Activated T-cell treated with anti-CD3 and anti-CD28 coated beads, Interleukin-2, amount 50 U/mL, for 48 hours (primary cell): ENCODE data around the gene LPP.

Source experiments
- DNase-seq, 2 experiments: peaks; one replicate each; pipeline ENCODE4 v3.0.0-alpha.2; 2020

Gene LPP

GRCh38 chr3:188905547-188905946 lies 751.6 kb downstream of the LPP start:
- DNase-seq = no peak

DNA sequence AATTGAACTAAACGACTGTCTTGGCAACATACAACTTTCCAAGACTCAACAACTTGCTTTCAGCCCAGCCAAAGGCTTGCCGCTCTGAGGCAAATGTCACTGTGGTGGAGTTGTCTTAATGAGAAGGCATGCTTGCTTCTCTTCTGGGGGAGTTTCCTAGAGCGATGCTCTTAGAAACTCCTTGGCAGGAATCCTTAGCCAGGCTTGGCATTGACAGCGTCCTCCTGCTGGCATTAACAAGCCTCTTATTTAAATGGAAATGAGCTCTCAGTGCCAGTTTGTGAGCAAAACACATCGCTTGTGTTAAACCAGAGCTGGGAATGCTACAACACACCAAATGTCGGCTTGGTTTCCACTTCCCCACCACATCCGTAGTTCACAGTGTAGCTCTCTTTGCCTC lies 752.3 kb downstream of the LPP start:
- no peak for DNase-seq

GRCh38 chr3:188908002-188908850 lies 754.3 kb downstream of the LPP start:
- no peak for DNase-seq

- DNase-seq = no peak
Measured at GRCh38 chr3:188911026-188911850, 757.3 kb downstream of the LPP start.

GRCh38 chr3:188913084-188913483 lies 759.1 kb downstream of the LPP start:
- DNase-seq = no peak

DNA sequence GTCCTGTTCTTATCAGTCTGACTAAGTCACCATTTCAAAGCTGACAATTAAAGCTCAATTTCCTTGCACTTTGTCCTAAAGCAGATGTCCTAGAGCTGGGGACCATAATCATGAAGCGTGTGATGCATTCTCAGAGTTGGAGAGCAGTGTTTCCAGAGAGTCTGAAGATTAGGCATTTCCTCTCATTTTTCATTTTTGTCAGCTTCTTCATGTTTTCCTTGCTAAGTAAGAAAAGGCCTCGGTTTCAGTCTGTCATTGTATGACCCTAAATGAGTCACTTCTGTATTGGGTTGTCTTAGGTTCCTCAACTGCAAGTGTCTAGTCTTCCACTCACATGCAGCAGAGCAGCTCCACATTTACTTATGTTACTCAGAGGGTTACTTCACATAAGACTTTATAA lies 760.6 kb downstream of the LPP start:
- DNase-seq = no peak

DNA sequence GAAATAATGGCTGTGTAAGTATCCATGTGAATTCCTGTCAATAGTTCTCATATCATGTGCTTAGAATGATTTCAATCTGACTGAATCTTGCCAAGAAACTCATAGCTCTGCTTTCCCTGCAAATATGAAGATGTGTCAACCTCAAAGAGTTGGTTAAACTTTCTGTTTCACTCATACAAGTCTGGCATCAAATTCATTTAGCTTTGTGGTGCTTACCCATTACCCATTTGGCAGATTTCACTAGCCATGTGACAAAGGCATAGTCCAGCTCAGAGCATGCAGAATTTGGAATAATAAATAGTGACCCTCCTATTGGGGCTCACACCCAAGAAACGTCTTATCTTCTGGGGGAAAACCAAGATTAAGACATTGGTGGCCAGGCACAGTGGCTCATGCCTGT lies 761.2 kb downstream of the LPP start:
- peak; percentile 26 to 46 for DNase-seq

DNA sequence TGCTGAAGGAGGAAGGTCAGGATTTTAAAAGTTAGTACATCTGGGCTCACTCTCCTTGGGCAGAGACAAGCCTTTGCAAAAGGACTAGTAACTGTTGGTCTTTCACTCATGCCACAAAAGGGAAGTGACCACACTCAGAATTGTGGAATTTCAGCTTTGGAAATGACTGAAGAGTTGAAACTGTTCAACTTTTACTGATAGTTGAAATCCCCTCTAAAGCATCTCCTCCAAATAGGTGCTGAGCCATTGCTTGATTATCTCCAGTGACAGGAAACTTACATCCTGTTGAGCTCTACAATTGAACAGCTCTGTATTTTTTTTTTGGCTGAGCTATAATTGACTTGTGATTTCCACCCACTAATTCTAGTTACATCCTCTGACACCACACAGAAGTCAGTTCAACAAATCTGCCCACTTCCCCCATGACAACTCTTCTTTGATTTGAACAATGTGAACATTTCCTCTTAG lies 763.0 kb downstream of the LPP start:
- DNase-seq = no peak

- DNase-seq = no peak
Measured at GRCh38 chr3:188918093-188918492, 764.1 kb downstream of the LPP start.

DNA sequence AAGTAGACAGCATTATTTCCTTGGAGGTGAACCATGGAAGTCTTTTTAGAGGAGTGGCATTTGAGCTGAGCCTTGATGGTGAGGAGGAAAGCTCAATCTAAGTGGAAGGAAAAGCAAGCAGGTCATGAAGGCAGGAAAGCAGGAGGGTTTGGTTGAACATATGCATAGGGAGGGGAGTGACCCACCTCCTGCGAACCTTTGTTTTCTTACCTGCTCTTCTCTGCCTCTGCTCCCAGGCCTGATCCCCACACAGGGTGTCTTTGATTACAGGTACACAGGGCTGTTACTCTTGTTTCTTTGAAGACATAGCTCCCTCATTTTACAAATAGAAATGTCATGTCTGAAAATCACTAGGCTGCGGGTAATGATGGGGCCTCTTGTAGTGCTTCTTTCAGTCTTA lies 769.7 kb downstream of the LPP start:
- no peak for DNase-seq

GRCh38 chr3:188925376-188925775 lies 771.4 kb downstream of the LPP start:
- DNase-seq = no peak

GRCh38 chr3:188926111-188926510 lies 772.2 kb downstream of the LPP start:
- no peak for DNase-seq

- no peak for DNase-seq
Measured at GRCh38 chr3:188926741-188927511, 773.0 kb downstream of the LPP start.

DNA sequence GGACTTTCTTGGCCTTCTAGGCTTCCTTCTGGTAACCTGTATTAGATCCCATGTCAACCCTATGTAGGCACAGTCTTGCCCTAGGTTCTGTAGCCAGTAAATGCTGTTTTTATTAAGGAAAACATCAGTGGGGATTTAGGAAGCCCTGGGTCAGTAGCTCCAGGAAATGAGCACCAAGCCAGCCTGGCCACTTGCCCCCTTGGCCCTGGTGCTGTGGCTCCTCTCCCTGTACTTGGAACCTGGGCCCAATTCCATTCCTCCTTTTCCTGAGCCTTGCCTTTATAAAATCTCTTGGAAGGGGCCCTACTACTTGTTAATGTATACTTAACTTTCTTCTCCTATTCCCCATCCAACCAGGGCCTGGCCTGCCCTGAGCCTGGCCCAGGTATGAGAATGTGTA lies 774.0 kb downstream of the LPP start:
- DNase-seq = no peak

DNA sequence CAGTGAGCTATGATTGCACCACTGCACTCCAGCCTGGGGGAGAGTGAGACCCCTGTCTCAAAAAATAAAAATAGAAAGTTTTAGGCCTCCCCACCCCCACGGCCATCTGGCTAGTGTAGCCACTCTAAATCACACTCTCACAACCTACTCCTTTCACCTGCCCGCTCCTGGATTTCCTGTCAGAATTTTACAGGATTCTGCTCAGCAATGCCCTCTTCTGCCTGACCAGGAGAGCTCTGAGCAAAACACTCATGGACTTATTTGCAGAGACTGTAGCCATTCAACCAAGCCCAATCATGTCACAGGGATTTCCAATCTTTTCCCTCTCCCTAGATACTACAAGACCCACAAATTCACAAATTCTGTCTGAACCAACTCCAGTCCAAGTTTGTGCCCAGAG lies 775.2 kb downstream of the LPP start:
- no peak for DNase-seq

DNA sequence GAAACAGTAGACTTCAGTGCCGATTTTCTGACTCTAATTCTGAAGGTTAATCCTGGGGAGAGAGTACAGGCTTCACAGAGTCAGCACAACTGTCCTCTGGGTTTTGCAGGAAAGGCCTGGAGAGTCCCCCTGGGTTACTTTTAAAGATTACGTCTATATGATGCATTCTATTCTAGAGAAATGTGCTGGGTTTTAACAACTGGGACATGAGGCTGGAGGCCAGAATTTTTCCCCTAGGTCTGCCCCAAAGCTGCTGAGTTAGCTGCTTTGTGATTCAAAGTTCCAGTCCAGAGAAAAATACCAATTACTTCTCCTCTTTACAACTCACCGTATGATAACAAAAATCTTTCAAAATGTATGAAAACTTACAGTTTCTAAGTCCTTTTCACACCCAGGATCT lies 777.1 kb downstream of the LPP start:
- DNase-seq = no peak

- DNase-seq = no peak
Measured at GRCh38 chr3:188931531-188931930, 777.6 kb downstream of the LPP start.

GRCh38 chr3:188934989-188935388 lies 781.0 kb downstream of the LPP start:
- no peak for DNase-seq

DNA sequence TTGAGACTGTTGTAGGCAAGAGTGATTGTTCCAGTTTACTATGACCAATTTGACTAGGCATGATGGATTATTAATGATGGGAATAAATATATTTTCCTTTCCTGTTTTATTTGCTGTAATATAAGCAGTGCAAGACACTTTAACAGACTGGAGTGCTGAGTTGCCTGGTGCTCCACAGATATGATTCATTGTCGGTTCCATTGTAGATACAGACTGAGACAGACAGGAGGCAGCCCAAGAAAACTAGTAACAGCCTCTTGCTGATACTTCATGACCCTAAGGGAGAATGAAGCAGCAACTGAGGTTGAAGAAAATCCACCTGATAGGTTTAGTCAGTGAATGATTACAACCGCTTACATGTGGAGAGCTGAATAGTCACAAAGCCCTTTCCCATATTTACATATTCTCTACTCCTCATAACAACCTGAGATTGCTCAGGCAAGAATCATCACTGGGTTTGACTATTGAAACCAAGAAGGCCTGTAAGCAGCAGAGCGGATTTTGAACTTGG lies 782.7 kb downstream of the LPP start:
- no peak for DNase-seq

DNA sequence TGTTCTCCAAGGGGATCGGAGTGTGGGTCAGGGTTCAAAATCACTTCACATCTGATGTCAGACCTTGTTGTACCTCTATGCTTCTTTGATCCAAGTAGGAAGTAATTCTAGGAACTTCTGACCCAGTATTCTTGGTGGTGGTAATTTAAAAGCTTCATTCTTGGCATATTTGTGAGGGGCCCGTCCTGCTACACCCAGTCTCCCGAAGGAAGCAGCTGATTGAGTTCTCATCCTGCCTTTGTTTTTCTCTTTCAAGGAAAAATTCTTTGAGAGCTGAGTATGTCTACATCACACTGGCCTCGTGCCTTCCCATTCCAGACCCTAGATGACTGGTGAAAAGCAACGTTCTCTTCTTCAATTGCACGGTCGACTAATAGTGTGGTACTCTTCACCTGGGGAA lies 783.4 kb downstream of the LPP start:
- no peak for DNase-seq

DNA sequence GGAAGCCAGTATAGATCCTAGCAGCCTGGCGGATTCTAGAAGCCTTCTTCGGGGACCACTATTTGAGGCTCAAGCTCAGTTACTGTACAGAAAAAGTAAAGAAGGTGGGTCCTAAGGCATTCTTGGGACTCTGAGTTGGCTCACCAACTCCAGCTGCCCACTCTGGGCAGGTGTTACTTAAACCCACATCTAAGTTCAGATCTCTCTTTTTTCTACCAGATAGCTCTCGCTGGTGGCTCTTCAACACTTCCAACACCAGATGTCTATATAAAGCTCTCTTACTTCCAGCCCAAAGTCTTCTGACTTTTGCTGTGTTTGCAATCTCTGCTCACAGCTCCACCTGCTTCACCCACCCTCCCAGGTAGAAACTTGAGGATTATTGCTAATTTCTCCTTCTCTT lies 785.0 kb downstream of the LPP start:
- DNase-seq = no peak

DNA sequence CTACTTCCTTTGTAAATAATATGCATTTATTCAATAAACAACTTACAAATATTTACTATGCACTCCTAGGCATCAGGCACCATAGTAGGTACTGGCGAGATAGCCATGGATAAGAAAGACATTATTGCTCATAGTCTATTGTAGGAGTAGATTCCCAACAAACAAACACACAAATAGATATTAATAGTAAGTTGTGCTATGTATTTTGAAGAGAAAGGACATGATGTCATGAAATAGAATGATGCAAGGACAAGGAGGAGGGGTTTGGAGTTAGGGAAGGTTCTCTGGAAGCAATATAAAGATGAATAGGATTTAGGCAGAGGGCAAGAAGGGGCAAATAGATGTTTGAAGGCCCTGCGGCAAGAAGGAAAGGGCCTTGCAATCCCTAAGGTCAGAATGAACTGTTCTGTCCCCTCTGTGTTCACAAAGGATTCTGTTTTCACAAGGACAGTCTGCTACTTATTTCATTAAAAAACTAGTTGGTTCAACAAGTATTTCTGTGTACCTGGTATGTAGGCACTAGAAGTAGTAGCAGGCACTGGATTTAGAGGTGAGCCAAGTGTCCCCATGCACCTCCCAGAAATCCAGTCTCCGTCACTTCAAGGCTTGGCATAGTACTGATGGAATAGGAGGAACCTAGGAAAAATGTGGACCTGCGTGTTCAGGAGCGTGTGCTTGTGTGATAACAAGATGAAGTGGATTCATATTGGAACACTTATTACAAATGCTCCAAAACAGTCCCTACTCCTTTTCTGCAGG lies 786.0 kb downstream of the LPP start:
- DNase-seq = no peak
